Liver (tissue), 9 donors: ENCODE data around the gene CUX1. TPM values are rescaled to one million over a fixed set of nuclear protein-coding genes. Genes with fewer than 3 reads are reported as not detected.

Experiments used
- DNase-seq: peaks from one replicate; pipeline ENCODE4 v3.0.0-alpha.2; 2017; ENCODE audit warnings: low spot score
- H3K27ac ChIP-seq, 2 donors: one replicate each; pipeline ENCODE4 v1.7.0; 2013; ENCODE audit warnings: inconsistent platforms in 2 of 2, low read length in 2 of 2, control low read depth in 1 of 2, low read depth in 1 of 2, mild to moderate bottlenecking in 1 of 2
- H3K27me3 ChIP-seq, 4 donors: one replicate each; pipeline versions ENCODE4 v1.6.1 to v1.7.0; 2013; ENCODE audit warnings: low read length in 3 of 4, inconsistent platforms in 1 of 4, mild to moderate bottlenecking in 1 of 4, moderate library complexity in 1 of 4; ENCODE audit not compliant: control insufficient read depth in 4 of 4, insufficient read depth in 4 of 4
- H3K36me3 ChIP-seq, 4 donors: one replicate each; pipeline versions ENCODE4 v1.6.1 to v1.7.0; 2013; ENCODE audit warnings: low read length in 3 of 4, mild to moderate bottlenecking in 3 of 4, low read depth in 1 of 4, moderate library complexity in 1 of 4; ENCODE audit not compliant: control insufficient read depth in 4 of 4, insufficient read depth in 3 of 4
- H3K4me1 ChIP-seq, 4 donors: one replicate each; pipeline versions ENCODE4 v1.6.1 to v1.7.0; 2013; ENCODE audit warnings: low read length in 3 of 4, mild to moderate bottlenecking in 3 of 4, moderate library complexity in 1 of 4; ENCODE audit not compliant: control insufficient read depth in 4 of 4, insufficient read depth in 4 of 4
- H3K4me3 ChIP-seq, 3 donors: one replicate each; pipeline versions ENCODE4 v1.6.1 to v1.7.0; 2013; ENCODE audit warnings: low read length in 3 of 3, control low read depth in 1 of 3, low read depth in 1 of 3, mild to moderate bottlenecking in 1 of 3
- H3K9ac ChIP-seq, 2 donors: one replicate each; pipeline ENCODE4 v1.7.0; 2013; ENCODE audit warnings: low read length in 2 of 2, mild to moderate bottlenecking in 2 of 2, moderate library complexity in 2 of 2, control low read depth in 1 of 2, low read depth in 1 of 2
- H3K9me3 ChIP-seq, 4 donors: one replicate each; pipeline versions ENCODE4 v1.6.1 to v1.7.0; 2013; ENCODE audit warnings: low read length in 3 of 4; ENCODE audit not compliant: control insufficient read depth in 4 of 4
- EGR1 ChIP-seq, 2 donors: IDR thresholded peaks; 2 replicates each; pipeline ENCODE4 v1.6.1; 2016 to 2018; ENCODE audit warnings: antibody characterized with exemption in 2 of 2, low read depth in 2 of 2
- FOXA1 ChIP-seq: IDR thresholded peaks from 2 replicates; pipeline ENCODE4 v1.6.1; 2016; ENCODE audit warnings: antibody characterized with exemption
- FOXA2 ChIP-seq: IDR thresholded peaks from 2 replicates; pipeline ENCODE4 v1.6.1; 2016; ENCODE audit warnings: antibody characterized with exemption
- GABPA ChIP-seq, 2 donors: IDR thresholded peaks in 1 of 2; conservative IDR thresholded peaks in 1 of 2; 2 replicates each; pipeline ENCODE4 v1.6.1; 2016; ENCODE audit warnings: antibody characterized with exemption in 2 of 2, mild to moderate bottlenecking in 1 of 2, moderate library complexity in 1 of 2
- HNF4A ChIP-seq, 2 donors: conservative IDR thresholded peaks; 2 replicates each; pipeline ENCODE4 v1.6.1; 2016; ENCODE audit warnings: antibody characterized with exemption in 2 of 2, mild to moderate bottlenecking in 2 of 2
- HNF4G ChIP-seq: IDR thresholded peaks from 2 replicates; pipeline ENCODE4 v1.6.1; 2016; ENCODE audit warnings: antibody characterized with exemption
- JUND ChIP-seq, 2 donors: IDR thresholded peaks; 2 replicates each; pipeline ENCODE4 v1.6.1; 2016; ENCODE audit warnings: antibody characterized with exemption in 2 of 2
- NR2F2 ChIP-seq: IDR thresholded peaks from 2 replicates; pipeline ENCODE4 v1.6.1; 2016; ENCODE audit warnings: antibody characterized with exemption
- RAD21 ChIP-seq, 2 donors: IDR thresholded peaks; 2 replicates each; pipeline ENCODE4 v1.6.1; 2016; ENCODE audit warnings: antibody characterized with exemption in 2 of 2, mild to moderate bottlenecking in 2 of 2
- RXRA ChIP-seq, 2 donors: IDR thresholded peaks; 2 replicates each; pipeline ENCODE4 v1.6.1; 2017 to 2018; ENCODE audit warnings: antibody characterized with exemption in 2 of 2, mild to moderate bottlenecking in 1 of 2
- SP1 ChIP-seq: IDR thresholded peaks from 2 replicates; pipeline ENCODE4 v1.6.1; 2018; ENCODE audit warnings: antibody characterized with exemption, mild to moderate bottlenecking
- TAF1 ChIP-seq: conservative IDR thresholded peaks from 2 replicates; pipeline ENCODE4 v1.6.1; 2016; ENCODE audit warnings: antibody characterized with exemption, mild to moderate bottlenecking
- YY1 ChIP-seq: IDR thresholded peaks from 2 replicates; pipeline ENCODE4 v1.6.1; 2016; ENCODE audit warnings: antibody characterized with exemption, mild to moderate bottlenecking
- WGBS: extraction: QIAGEN DNeasy Blood & Tissue Kit; methylation state at CpG from one replicate; pipeline ENCODE4 v1.1.7; 2013; 5-methylcytosine and 5-hydroxymethylcytosine counted together
- polyA plus RNA-seq, 2 donors: library from polyadenylated mRNA; stranded (reverse) in 1 of 2; unstranded in 1 of 2; fragments of 200-250 nt in 1 of 2; fragments of >200 nt in 1 of 2; fragmentation: Nextera tagmentation in 1 of 2; extraction: Ambion mirVana in 1 of 2; gene quantifications; one replicate each; pipeline versions ENCODE4 v1.2.1 to v1.2.3, GENCODE V29; 2013 to 2015
- total RNA-seq, 2 donors: library from RNA; depleted of rRNA; stranded (reverse); fragments of >200 nt; gene quantifications; one replicate each; pipeline ENCODE4 v1.2.3, GENCODE V29; 2014
- TF ChIP-seq, protein P1 (sequence below): IDR thresholded peaks from 2 replicates; pipeline ENCODE4 v1.6.1; 2016; ENCODE audit warnings: antibody characterized with exemption
- TF ChIP-seq, protein P2 (sequence below): IDR thresholded peaks from 2 replicates; pipeline ENCODE4 v1.6.1; 2016; ENCODE audit warnings: antibody characterized with exemption
- TF ChIP-seq, protein P3 (sequence below): IDR thresholded peaks from 2 replicates; pipeline ENCODE4 v1.6.1; 2016; ENCODE audit warnings: antibody characterized with exemption, mild to moderate bottlenecking
- TF ChIP-seq, protein P4 (sequence below): fragments of 150-350 bp; IDR thresholded peaks from 2 replicates; pipeline ENCODE4 v1.5.1; 2017; ENCODE audit warnings: improper control_type of control experiment, low read depth, low read length; ENCODE audit not compliant: missing input control
- TF ChIP-seq, protein P5 (sequence below): IDR thresholded peaks from 2 replicates; pipeline ENCODE4 v1.6.1; 2016; ENCODE audit warnings: antibody characterized with exemption
- donor health status: healthy.
- donor health status: healthy.
- donor health status: healthy.
- donor health status: healthy.
- donor health status: healthy.

CUX1 gene
- total and polyA plus RNA-seq, 4 donors = 18.6 to 40.6 (median 21.4) TPM

DNA sequence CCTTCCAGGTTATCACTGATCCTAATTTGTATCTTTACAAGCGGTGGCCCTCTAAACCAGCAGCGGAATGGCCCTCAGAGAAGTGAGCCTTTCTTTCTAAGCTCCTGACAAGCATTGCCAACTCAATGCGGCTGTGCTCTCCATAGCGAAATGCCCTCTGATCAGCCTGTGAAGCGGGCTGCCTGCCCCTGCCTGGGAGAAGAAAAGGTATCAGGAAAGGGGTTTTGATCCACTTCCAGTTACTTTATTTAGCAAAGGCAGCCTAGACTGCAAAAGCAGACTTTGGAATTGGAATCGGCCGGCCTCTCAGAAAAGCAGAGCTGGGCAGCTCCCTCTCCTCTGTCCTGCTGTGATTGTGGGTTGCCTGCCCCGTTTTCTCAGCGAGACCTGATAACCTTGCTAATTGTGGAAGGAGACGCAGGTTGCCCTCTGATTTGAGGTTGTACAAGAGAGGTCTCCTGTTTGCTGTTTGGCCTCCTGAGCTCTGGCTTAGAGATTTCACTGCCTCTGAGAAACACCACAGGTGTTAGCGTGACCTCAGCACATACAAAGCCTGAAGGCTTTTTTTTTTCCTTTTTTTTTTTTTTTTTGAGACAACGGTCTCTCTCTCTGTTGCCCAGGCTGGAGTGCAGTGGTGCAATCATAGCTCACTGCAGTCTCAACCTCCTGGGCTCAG, 415.3 kb downstream of the CUX1 start (continued):
- TF ChIP-seq, protein P1, sequence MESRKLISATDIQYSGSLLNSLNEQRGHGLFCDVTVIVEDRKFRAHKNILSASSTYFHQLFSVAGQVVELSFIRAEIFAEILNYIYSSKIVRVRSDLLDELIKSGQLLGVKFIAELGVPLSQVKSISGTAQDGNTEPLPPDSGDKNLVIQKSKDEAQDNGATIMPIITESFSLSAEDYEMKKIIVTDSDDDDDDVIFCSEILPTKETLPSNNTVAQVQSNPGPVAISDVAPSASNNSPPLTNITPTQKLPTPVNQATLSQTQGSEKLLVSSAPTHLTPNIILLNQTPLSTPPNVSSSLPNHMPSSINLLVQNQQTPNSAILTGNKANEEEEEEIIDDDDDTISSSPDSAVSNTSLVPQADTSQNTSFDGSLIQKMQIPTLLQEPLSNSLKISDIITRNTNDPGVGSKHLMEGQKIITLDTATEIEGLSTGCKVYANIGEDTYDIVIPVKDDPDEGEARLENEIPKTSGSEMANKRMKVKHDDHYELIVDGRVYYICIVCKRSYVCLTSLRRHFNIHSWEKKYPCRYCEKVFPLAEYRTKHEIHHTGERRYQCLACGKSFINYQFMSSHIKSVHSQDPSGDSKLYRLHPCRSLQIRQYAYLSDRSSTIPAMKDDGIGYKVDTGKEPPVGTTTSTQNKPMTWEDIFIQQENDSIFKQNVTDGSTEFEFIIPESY = peak; percentile 27
- peak; percentile 84 to 85 for TF ChIP-seq HNF4A (conservative IDR thresholded peaks at IDR 0.05)

DNA sequence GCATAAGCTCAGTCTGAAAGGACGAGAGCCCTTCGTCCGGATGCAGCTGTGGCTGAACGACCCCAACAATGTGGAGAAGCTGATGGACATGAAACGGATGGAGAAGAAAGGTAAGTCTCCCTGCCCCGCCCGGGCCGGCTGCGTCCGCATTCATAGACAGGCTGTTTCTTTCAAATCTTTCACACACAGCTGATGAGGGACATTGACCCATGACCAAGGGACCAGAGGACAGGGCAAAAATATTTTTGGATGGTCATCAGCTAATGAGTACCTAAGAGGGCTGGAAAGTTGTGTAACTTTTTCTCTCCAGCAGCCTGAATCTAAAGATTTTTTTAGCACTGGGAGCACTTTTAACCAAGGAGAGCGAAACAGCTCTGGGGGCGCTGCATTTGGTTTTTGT, 416.7 kb downstream of the CUX1 start:
- H3K36me3 ChIP-seq = peaks cover 0 to 4% (median under 1%) of the 10 kb centered on the region in 4 donors
- H3K9ac ChIP-seq = no peak overlapping the region
- H3K27ac ChIP-seq = peak overlapping the region; percentile 60 to 63
- H3K4me3 ChIP-seq = no peak overlapping the region
- DNase-seq = no peak
- WGBS = 34% methylated on average over 12 of the region's 12 CpGs
- no peaks in the 10 kb centered on the region for H3K9me3 ChIP-seq
- TF ChIP-seq GABPA (IDR thresholded peaks at IDR 0.05 in 1 of 2, conservative IDR thresholded peaks at IDR 0.05 in 1 of 2) (peak in 1 of 2 donors; percentile 18), FOXA2 (peak; percentile 4), RXRA (IDR thresholded peaks at IDR 0.05) (peak; percentile 91 to 95), HNF4G (peak; percentile 88), JUND (IDR thresholded peaks at IDR 0.05) (peak; percentile 52 to 88), FOXA1 (peak; percentile 20), TAF1 (no peak), NR2F2 (no peak), YY1 (peak; percentile 72), EGR1 (IDR thresholded peaks at IDR 0.05; ENCODE audit: low read depth in 2 of 2) (peak in 1 of 2 donors; percentile 56), RAD21 (IDR thresholded peaks at IDR 0.05) (peak; percentile 57 to 59), HNF4A (conservative IDR thresholded peaks at IDR 0.05) (peak; percentile 97 to 100), SP1 (peak; percentile 90)
- TF ChIP-seq, protein P1 = peak; percentile 58
- TF ChIP-seq, protein P2, sequence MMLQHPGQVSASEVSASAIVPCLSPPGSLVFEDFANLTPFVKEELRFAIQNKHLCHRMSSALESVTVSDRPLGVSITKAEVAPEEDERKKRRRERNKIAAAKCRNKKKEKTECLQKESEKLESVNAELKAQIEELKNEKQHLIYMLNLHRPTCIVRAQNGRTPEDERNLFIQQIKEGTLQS = peak; percentile 33
- TF ChIP-seq, protein P3, sequence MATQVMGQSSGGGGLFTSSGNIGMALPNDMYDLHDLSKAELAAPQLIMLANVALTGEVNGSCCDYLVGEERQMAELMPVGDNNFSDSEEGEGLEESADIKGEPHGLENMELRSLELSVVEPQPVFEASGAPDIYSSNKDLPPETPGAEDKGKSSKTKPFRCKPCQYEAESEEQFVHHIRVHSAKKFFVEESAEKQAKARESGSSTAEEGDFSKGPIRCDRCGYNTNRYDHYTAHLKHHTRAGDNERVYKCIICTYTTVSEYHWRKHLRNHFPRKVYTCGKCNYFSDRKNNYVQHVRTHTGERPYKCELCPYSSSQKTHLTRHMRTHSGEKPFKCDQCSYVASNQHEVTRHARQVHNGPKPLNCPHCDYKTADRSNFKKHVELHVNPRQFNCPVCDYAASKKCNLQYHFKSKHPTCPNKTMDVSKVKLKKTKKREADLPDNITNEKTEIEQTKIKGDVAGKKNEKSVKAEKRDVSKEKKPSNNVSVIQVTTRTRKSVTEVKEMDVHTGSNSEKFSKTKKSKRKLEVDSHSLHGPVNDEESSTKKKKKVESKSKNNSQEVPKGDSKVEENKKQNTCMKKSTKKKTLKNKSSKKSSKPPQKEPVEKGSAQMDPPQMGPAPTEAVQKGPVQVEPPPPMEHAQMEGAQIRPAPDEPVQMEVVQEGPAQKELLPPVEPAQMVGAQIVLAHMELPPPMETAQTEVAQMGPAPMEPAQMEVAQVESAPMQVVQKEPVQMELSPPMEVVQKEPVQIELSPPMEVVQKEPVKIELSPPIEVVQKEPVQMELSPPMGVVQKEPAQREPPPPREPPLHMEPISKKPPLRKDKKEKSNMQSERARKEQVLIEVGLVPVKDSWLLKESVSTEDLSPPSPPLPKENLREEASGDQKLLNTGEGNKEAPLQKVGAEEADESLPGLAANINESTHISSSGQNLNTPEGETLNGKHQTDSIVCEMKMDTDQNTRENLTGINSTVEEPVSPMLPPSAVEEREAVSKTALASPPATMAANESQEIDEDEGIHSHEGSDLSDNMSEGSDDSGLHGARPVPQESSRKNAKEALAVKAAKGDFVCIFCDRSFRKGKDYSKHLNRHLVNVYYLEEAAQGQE = peak; percentile 70
- TF ChIP-seq, protein P4, sequence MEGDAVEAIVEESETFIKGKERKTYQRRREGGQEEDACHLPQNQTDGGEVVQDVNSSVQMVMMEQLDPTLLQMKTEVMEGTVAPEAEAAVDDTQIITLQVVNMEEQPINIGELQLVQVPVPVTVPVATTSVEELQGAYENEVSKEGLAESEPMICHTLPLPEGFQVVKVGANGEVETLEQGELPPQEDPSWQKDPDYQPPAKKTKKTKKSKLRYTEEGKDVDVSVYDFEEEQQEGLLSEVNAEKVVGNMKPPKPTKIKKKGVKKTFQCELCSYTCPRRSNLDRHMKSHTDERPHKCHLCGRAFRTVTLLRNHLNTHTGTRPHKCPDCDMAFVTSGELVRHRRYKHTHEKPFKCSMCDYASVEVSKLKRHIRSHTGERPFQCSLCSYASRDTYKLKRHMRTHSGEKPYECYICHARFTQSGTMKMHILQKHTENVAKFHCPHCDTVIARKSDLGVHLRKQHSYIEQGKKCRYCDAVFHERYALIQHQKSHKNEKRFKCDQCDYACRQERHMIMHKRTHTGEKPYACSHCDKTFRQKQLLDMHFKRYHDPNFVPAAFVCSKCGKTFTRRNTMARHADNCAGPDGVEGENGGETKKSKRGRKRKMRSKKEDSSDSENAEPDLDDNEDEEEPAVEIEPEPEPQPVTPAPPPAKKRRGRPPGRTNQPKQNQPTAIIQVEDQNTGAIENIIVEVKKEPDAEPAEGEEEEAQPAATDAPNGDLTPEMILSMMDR = no peak
- TF ChIP-seq, protein P5, sequence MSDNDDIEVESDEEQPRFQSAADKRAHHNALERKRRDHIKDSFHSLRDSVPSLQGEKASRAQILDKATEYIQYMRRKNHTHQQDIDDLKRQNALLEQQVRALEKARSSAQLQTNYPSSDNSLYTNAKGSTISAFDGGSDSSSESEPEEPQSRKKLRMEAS = peak; percentile 72
- no peaks in the 10 kb centered on the region for H3K27me3 ChIP-seq
- peaks cover 2 to 37% (median 31%) of the 10 kb centered on the region in 4 donors for H3K4me1 ChIP-seq
